Measurements from ENCODE around the gene HAAO. TPM values are rescaled to one million over a fixed set of nuclear protein-coding genes. Genes with fewer than 3 reads are reported as not detected.

Gene HAAO
- total RNA-seq, 1 experiment from 2014 or later, result not detected

DNA sequence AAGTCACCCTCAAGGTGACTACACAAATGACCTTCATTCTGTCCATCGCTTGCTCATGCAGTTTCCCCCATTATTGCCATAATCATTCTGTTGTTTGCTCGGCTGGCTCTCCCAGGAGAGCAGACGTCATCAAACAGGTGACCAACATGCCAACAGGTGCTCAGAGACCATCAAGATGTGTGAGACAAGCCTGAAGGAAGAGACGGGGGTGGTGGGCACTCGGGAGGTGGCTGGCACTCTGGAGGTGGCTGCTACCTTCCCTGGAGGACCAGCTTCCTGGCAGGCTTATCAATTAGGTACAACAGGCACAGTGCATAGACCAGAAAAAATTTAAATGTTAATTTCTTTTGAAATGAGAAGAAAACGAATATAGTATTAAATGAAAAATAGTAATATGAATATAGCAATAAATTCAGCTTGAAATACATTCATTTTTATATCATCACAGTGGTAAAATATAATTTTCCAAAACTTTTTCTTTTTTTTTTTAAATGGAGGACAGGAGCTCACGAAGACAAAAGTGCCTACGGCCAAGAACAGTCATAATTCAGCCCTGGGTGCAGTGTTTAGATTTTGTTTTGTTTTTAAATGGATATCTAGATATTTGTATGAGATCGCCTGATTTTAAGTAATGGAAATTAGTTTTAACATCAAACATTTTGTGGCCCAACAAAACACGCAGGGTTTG lies 16.9 kb upstream of the HAAO start:
- intact Hi-C loops (cut with micrococcal nuclease), result no loop called here
- TSS peak; percentile 80 for BruUV-seq (replicated peaks)
- Histone ChIP-seq H3K4me2 (ENCODE audit: low read length) (peak overlapping the region; percentile 95), H3F3A (ENCODE audit: low read length, unreplicated experiment) (no peaks in the 10 kb centered on the region), H2AFZ (ENCODE audit: low read length) (peak overlapping the region; percentile 71), H3K36me3 (ENCODE audit: low read depth, low read length) (no peaks in the 10 kb centered on the region), H3K9me2 (replicated peaks; ENCODE audit: low read length) (no peaks in the 10 kb centered on the region), H3K4me3 (ENCODE audit: low read length) (peak overlapping the region; percentile 81), H3K4me1 (ENCODE audit: insufficient read depth, low read length) (peaks cover 16% of the 10 kb centered on the region), H3K27me3 (ENCODE audit: low read length) (no peaks in the 10 kb centered on the region), H3K9ac (ENCODE audit: low read length) (peak overlapping the region; percentile 93), H4K20me1 (ENCODE audit: low read length) (no peaks in the 10 kb centered on the region), H3K27ac (ENCODE audit: low read length) (peak overlapping the region; percentile 89), H3K9me3 (ENCODE audit: low read length) (no peaks in the 10 kb centered on the region), H3K79me2 (ENCODE audit: low read length) (no peaks in the 10 kb centered on the region)
- ATAC-seq, result no peak
- CTCF ChIA-PET, result interaction anchor here (0.7 kb wide), 1 partner anchor 763 kb away, joined by 3 read pairs; no protein-coding TSS in a partner anchor
- DNase-seq, result no peak
- POLR2A ChIA-PET (ENCODE audit: unreplicated experiment), result interaction anchor here (1.4 kb wide), 1 partner anchor 9 kb away, joined by 4 read pairs; no protein-coding TSS in a partner anchor
- TF ChIP-seq, protein P1, sequence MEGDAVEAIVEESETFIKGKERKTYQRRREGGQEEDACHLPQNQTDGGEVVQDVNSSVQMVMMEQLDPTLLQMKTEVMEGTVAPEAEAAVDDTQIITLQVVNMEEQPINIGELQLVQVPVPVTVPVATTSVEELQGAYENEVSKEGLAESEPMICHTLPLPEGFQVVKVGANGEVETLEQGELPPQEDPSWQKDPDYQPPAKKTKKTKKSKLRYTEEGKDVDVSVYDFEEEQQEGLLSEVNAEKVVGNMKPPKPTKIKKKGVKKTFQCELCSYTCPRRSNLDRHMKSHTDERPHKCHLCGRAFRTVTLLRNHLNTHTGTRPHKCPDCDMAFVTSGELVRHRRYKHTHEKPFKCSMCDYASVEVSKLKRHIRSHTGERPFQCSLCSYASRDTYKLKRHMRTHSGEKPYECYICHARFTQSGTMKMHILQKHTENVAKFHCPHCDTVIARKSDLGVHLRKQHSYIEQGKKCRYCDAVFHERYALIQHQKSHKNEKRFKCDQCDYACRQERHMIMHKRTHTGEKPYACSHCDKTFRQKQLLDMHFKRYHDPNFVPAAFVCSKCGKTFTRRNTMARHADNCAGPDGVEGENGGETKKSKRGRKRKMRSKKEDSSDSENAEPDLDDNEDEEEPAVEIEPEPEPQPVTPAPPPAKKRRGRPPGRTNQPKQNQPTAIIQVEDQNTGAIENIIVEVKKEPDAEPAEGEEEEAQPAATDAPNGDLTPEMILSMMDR (conservative IDR thresholded peaks at IDR 0.05; ENCODE audit: low read depth, low read length), result no peak
- TF ChIP-seq EZH2 (IDR thresholded peaks at IDR 0.05; ENCODE audit: low read length, unreplicated experiment), result no peak
- TF ChIP-seq EZH2phosphoT487 (IDR thresholded peaks at IDR 0.05; ENCODE audit: borderline replicate concordance, low read length), result no peak

DNA sequence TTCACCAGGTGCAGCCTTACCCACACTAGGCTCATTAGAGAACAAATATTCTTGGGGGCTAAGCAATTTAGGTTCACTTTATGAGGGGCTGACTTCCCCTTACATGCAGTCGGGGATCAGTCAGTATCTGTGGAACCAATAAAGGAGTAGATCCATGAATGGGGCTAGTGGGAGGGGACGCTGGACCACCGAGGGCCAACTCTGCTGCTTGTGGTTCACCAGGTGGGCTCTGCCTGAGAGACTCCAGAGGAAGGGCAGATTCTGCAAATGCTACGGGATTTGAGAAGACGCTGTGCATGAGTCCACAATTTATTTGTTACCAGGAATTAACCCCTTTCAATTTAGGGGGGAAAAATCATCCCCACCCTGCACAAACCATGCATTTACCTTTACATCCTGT lies 15.9 kb upstream of the HAAO start:
- CTCF ChIA-PET, result no interaction called here

More for the DNA sequence above, 15.9 kb upstream of the HAAO start:
- Histone ChIP-seq H3K27ac (ENCODE audit: low read length) (no peak overlapping the region), H3K9me3 (ENCODE audit: low read length) (no peaks in the 10 kb centered on the region), H3K79me2 (ENCODE audit: low read length) (no peaks in the 10 kb centered on the region), H3F3A (ENCODE audit: low read length, unreplicated experiment) (no peaks in the 10 kb centered on the region), H3K27me3 (ENCODE audit: low read length) (no peaks in the 10 kb centered on the region), H3K9me2 (replicated peaks; ENCODE audit: low read length) (no peaks in the 10 kb centered on the region), H2AFZ (ENCODE audit: low read length) (no peak overlapping the region), H3K9ac (ENCODE audit: low read length) (no peak overlapping the region), H3K4me1 (ENCODE audit: insufficient read depth, low read length) (peaks cover 16% of the 10 kb centered on the region), H3K4me2 (ENCODE audit: low read length) (no peak overlapping the region), H4K20me1 (ENCODE audit: low read length) (no peaks in the 10 kb centered on the region), H3K4me3 (ENCODE audit: low read length) (no peak overlapping the region), H3K36me3 (ENCODE audit: low read depth, low read length) (no peaks in the 10 kb centered on the region)
- no TSS peak for BruUV-seq (replicated peaks)
- no peak for TF ChIP-seq EZH2 (IDR thresholded peaks at IDR 0.05; ENCODE audit: low read length, unreplicated experiment)
- TF ChIP-seq, protein P1 (conservative IDR thresholded peaks at IDR 0.05; ENCODE audit: low read depth, low read length), result no peak
- TF ChIP-seq EZH2phosphoT487 (IDR thresholded peaks at IDR 0.05; ENCODE audit: borderline replicate concordance, low read length), result no peak
- intact Hi-C loops (cut with micrococcal nuclease), result no loop called here
- ATAC-seq, result no peak
- no peak for DNase-seq
- POLR2A ChIA-PET (ENCODE audit: unreplicated experiment), result no interaction called here
